HepG2 (cell line): ENCODE results near the gene HNRNPA2B1. TPM values are rescaled to one million over a fixed set of nuclear protein-coding genes. Genes with fewer than 3 reads are reported as not detected.

ENCODE experiments used
- ATF2 ChIP-seq: sonication (generic); formaldehyde crosslinking; IDR thresholded peaks from 2 replicates; pipeline ENCODE4 v1.4.0; 2020; ENCODE audit warnings: missing genetic modification reagents
- DZIP1 ChIP-seq: sonication (generic); formaldehyde crosslinking; IDR thresholded peaks from 2 replicates; pipeline ENCODE4 v1.5.0; 2020; ENCODE audit warnings: mild to moderate bottlenecking, missing genetic modification reagents
- ESRRA ChIP-seq: sonication (generic); formaldehyde crosslinking; IDR thresholded peaks from 2 replicates; pipeline ENCODE4 v1.5.1; 2020; ENCODE audit warnings: mild to moderate bottlenecking, low read depth, missing genetic modification reagents
- HES4 ChIP-seq: sonication (generic); formaldehyde crosslinking; IDR thresholded peaks from 2 replicates; pipeline ENCODE4 v1.9.0; 2021; ENCODE audit warnings: mild to moderate bottlenecking, missing genetic modification reagents, borderline replicate concordance
- HMG20A ChIP-seq: IDR thresholded peaks from 2 replicates; pipeline ENCODE4 v1.6.1; 2016; ENCODE audit warnings: borderline replicate concordance
- MXD1 ChIP-seq: sonication (generic); formaldehyde crosslinking; IDR thresholded peaks from 2 replicates; pipeline ENCODE4 v1.4.0; 2020; ENCODE audit warnings: mild to moderate bottlenecking, missing genetic modification reagents
- MYNN ChIP-seq: sonication (generic); formaldehyde crosslinking; IDR thresholded peaks from 2 replicates; pipeline ENCODE4 v1.4.0; 2020; ENCODE audit warnings: mild to moderate bottlenecking, low read depth, missing genetic modification reagents
- NBN ChIP-seq: fragments of 450-650 bp; conservative IDR thresholded peaks from 2 replicates; pipeline ENCODE4 v1.6.1; 2017
- POGZ ChIP-seq: sonication (generic); formaldehyde crosslinking; IDR thresholded peaks from 2 replicates; pipeline ENCODE4 v1.4.0; 2020; ENCODE audit warnings: mild to moderate bottlenecking, missing genetic modification reagents
- SMAD1 ChIP-seq: sonication (generic); formaldehyde crosslinking; IDR thresholded peaks from 2 replicates; pipeline ENCODE4 v1.4.0; 2020; ENCODE audit warnings: missing genetic modification reagents, low read depth, mild to moderate bottlenecking, borderline replicate concordance
- STAT5B ChIP-seq: sonication (generic); formaldehyde crosslinking; IDR thresholded peaks from 2 replicates; pipeline ENCODE4 v1.4.0; 2020; ENCODE audit warnings: missing genetic modification reagents
- THAP9 ChIP-seq: sonication (generic); formaldehyde crosslinking; IDR thresholded peaks from 2 replicates; pipeline ENCODE4; 2020; ENCODE audit warnings: missing genetic modification reagents, mild to moderate bottlenecking, borderline replicate concordance
- TOPORS ChIP-seq: sonication (generic); formaldehyde crosslinking; IDR thresholded peaks from 2 replicates; pipeline ENCODE4 v1.8.0; 2023; ENCODE audit warnings: mild to moderate bottlenecking, missing genetic modification reagents
- ZFP36L1 ChIP-seq: sonication (generic); formaldehyde crosslinking; IDR thresholded peaks from 2 replicates; pipeline ENCODE4 v1.8.0; 2022; ENCODE audit warnings: mild to moderate bottlenecking, missing genetic modification reagents, moderate library complexity
- ZFX ChIP-seq: sonication (generic); formaldehyde crosslinking; IDR thresholded peaks from 2 replicates; pipeline ENCODE4 v1.4.0; 2020; ENCODE audit warnings: mild to moderate bottlenecking, low read depth, missing genetic modification reagents, moderate library complexity
- ZNF121 ChIP-seq: sonication (generic); formaldehyde crosslinking; IDR thresholded peaks from 2 replicates; pipeline ENCODE4 v1.5.0; 2020; ENCODE audit warnings: mild to moderate bottlenecking, missing genetic modification reagents
- ZNF224 ChIP-seq: sonication (generic); formaldehyde crosslinking; IDR thresholded peaks from 2 replicates; pipeline ENCODE4 v1.5.0; 2020; ENCODE audit warnings: mild to moderate bottlenecking, missing genetic modification reagents
- ZNF510 ChIP-seq: sonication (generic); formaldehyde crosslinking; IDR thresholded peaks from 2 replicates; pipeline ENCODE4 v1.4.0; 2020; ENCODE audit warnings: low read depth, mild to moderate bottlenecking, missing genetic modification reagents
- ZNF577 ChIP-seq: sonication (generic); formaldehyde crosslinking; IDR thresholded peaks from 2 replicates; pipeline ENCODE4 v1.4.0; 2020; ENCODE audit warnings: mild to moderate bottlenecking, low read depth, missing genetic modification reagents, borderline replicate concordance
- ZNF724P ChIP-seq: sonication (generic); formaldehyde crosslinking; IDR thresholded peaks from 2 replicates; pipeline ENCODE4 v1.8.0; 2022; ENCODE audit warnings: missing genetic modification reagents, borderline replicate concordance
- polyA plus RNA-seq, 8 experiments: library from polyadenylated mRNA; depleted of rRNA in 3 of 8; stranded (reverse) in 7 of 8; unstranded in 1 of 8; fragments of >200 nt; fragmentation: Illumina TruSeq in 4 of 8; extraction: Trizol in 4 of 8; gene quantifications; 2 replicates each; pipeline versions ENCODE4 v1.2.1 to v1.2.3, GENCODE V29; 2011 to 2016; ENCODE audit warnings: low read depth in 4 of 8, missing spikeins in 1 of 8, mixed read lengths in 1 of 8; ENCODE audit not compliant: insufficient read depth in 1 of 8
- total RNA-seq, 5 experiments: library from RNA; depleted of rRNA; stranded (reverse); fragments of >200 nt; fragmentation: Illumina TruSeq; extraction: Trizol; gene quantifications; 2 replicates each; pipeline ENCODE4 v1.2.3, GENCODE V29; 2016; ENCODE audit warnings: low read depth in 1 of 5

The HNRNPA2B1 gene
- total and polyA plus RNA-seq, 2 of the 13 experiments (the other 11 are each of a cell fraction or from before 2014, with no cell fraction given): 193 to 412 TPM

GRCh38 chr7:26200444-26201246 is at the start of gene HNRNPA2B1 (continued):
- TF ChIP-seq THAP9 (CRISPR knock-in tag) (peak; percentile 31; the same call in 1 of the 2 replicates), POGZ (CRISPR knock-in tag) (peak; percentile 77), ZFX (CRISPR knock-in tag) (peak; percentile 21; the same call in 1 of the 2 replicates), MYNN (CRISPR knock-in tag) (peak; percentile 91; the same call in 1 of the 2 replicates), ESRRA (CRISPR knock-in tag) (no peak; the same call in 1 of the 2 replicates), TOPORS (peak; percentile 36), NBN (no peak), ZFP36L1 (CRISPR knock-in tag) (peak; percentile 37; the same call in 1 of the 2 replicates), MXD1 (CRISPR knock-in tag) (peak; percentile 77), ZNF724P (CRISPR knock-in tag) (peak; percentile 45; the same call in 1 of the 2 replicates), ATF2 (CRISPR knock-in tag) (peak; percentile 66), ZNF510 (CRISPR knock-in tag) (no peak), DZIP1 (CRISPR knock-in tag) (no peak), HES4 (CRISPR knock-in tag) (peak; percentile 37; the same call in 1 of the 2 replicates), STAT5B (CRISPR knock-in tag) (0 out of 2 replicates have a peak, but pooled peaks have one; percentile 59), ZNF224 (CRISPR knock-in tag) (peak; percentile 32; the same call in 1 of the 2 replicates), HMG20A (CRISPR knock-in tag) (no peak), SMAD1 (CRISPR knock-in tag) (peak; percentile 40; the same call in 1 of the 2 replicates), ZNF577 (CRISPR knock-in tag) (no peak), ZNF121 (CRISPR knock-in tag) (no peak)
